Cardiac fibroblast (primary cell): ENCODE data around the gene TTC16.

Experiments
- DNase-seq, 2 donors: peaks; one replicate each; pipeline versions ENCODE4 v3.0.0 to v3.0.0-alpha.2; 2010; ENCODE audit warnings: low read depth in 2 of 2
- H3K4me3 ChIP-seq, 2 donors: replicated peaks in 1 of 2; 1 replicate in 1 of 2; 2 replicates in 1 of 2; pipeline ENCODE4 v1.5.1; 2011; ENCODE audit warnings: low read depth in 2 of 2, low read length in 2 of 2, mild to moderate bottlenecking in 2 of 2, moderate library complexity in 1 of 2
- CTCF ChIP-seq: IDR thresholded peaks from one replicate; pipeline ENCODE4 v1.5.1; 2011; ENCODE audit warnings: low read depth, mild to moderate bottlenecking, low read length, inconsistent platforms

TTC16 gene

GRCh38 chr9:127680226-127680625, 35.7 kb upstream of the TTC16 start:
- no peak overlapping the region for H3K4me3 ChIP-seq
- TF ChIP-seq CTCF, result no peak
- DNase-seq, result no peak

- TF ChIP-seq CTCF, result no peak
- H3K4me3 ChIP-seq, result no peak overlapping the region
- DNase-seq, result no peak
Measured at GRCh38 chr9:127680846-127681245, 35.0 kb upstream of the TTC16 start.

GRCh38 chr9:127682351-127683136, 33.3 kb upstream of the TTC16 start:
- H3K4me3 ChIP-seq, result no peak overlapping the region
- DNase-seq, result no peak

GRCh38 chr9:127683723-127684122, 32.2 kb upstream of the TTC16 start:
- H3K4me3 ChIP-seq, result no peak overlapping the region
- TF ChIP-seq CTCF, result no peak
- DNase-seq, result peak in 1 of 2 donors; percentile 41

More at GRCh38 chr9:127682351-127683136, 33.3 kb upstream of the TTC16 start:
- no peak for TF ChIP-seq CTCF

- TF ChIP-seq CTCF, result no peak
- peak in 1 of 2 donors; percentile 42 for DNase-seq
- H3K4me3 ChIP-seq, result no peak overlapping the region
Measured at GRCh38 chr9:127684576-127684975, 31.3 kb upstream of the TTC16 start.

- no peak overlapping the region for H3K4me3 ChIP-seq
- no peak for TF ChIP-seq CTCF
- DNase-seq, result no peak
Measured at GRCh38 chr9:127686461-127687393, 29.2 kb upstream of the TTC16 start.
